ENCODE data around the gene THAP12.

The THAP12 gene

DNA sequence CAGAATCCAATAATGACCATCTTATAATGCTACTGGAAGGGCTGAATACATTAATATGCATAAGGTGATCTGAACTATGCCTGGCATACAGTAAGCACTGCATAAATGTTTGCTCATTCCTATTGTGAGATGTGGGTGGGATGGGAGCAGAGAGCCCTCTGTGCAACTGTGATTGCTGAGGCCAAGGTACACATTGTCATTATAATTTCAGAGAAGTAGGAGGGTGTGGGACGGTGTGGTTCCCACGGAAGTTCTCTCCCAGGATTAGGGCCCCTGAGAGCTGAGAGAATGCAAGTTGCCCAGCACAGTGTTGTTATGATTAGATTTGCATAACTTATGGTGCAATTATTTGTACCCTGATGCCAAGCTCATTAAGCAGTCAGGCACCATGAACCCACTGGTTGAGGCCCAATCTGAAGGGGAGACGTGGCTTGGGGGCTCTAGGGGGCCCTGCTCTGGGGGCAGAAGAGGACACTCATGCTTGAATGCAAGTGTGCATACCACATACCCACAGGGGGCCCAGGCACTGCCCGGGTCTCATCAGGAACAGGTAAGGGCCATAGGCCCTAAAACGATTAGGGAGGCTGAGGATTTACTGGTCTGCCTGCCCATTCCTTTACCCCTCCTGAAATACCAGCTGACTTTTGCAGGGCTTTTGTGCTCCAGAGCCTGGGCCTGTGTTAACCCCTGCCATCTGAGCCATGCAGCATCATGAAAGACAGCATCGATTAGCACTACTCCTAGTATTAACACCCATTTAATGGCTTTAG, 72.8 kb downstream of the THAP12 start:
- DNase-seq (ENCODE audit: low read depth, low spot score), result no peak

DNA sequence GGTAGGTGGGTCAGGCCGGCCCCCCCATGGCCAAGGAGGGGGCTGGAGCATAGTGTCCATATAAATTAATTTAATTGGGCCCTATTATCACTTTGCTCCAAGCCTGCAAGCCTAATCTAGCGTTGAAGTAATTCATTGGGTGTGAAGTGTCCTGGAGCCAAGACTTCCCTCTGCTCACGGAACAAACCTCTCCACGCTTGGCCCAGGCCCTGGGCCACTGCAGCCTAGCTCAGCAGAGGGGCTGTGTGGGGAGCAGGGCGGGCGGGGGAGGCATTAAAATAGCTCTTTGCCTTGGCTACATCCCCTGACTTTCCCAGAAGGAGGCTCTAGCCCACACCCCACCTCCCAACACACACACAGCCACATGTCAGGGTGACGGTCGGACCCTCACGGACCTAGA, 73.5 kb downstream of the THAP12 start:
- Histone ChIP-seq H3K9me3 (ENCODE audit: control insufficient read depth, insufficient read depth, low read length) (no peaks in the 10 kb centered on the region), H3K4me1 (ENCODE audit: control insufficient read depth, insufficient read depth, low read length) (0 out of 2 replicates have a peak, but pooled peaks cover 2% of the 10 kb centered on the region), H3K4me3 (ENCODE audit: low read length) (no peak overlapping the region), H3K27ac (ENCODE audit: low read length) (no peak overlapping the region), H3K36me3 (ENCODE audit: control insufficient read depth, insufficient read depth, low read length) (no peaks in the 10 kb centered on the region), H3K27me3 (ENCODE audit: control insufficient read depth, insufficient read depth, low read length) (no peaks in the 10 kb centered on the region)
- no peak for DNase-seq (ENCODE audit: low read depth, low spot score)
- WGBS (ENCODE audit: insufficient coverage, insufficient read length), result no CpG with 5 or more reads among the region's 9 CpGs

More for the DNA sequence above, 72.8 kb downstream of the THAP12 start:
- Histone ChIP-seq H3K27ac (ENCODE audit: low read length) (no peak overlapping the region), H3K27me3 (ENCODE audit: control insufficient read depth, insufficient read depth, low read length) (no peaks in the 10 kb centered on the region), H3K4me3 (ENCODE audit: low read length) (no peak overlapping the region), H3K4me1 (ENCODE audit: control insufficient read depth, insufficient read depth, low read length) (0 out of 2 replicates have a peak, but pooled peaks cover 2% of the 10 kb centered on the region), H3K36me3 (ENCODE audit: control insufficient read depth, insufficient read depth, low read length) (no peaks in the 10 kb centered on the region), H3K9me3 (ENCODE audit: control insufficient read depth, insufficient read depth, low read length) (no peaks in the 10 kb centered on the region)
- no CpG with 5 or more reads among the region's 6 CpGs for WGBS (ENCODE audit: insufficient coverage, insufficient read length)

DNA sequence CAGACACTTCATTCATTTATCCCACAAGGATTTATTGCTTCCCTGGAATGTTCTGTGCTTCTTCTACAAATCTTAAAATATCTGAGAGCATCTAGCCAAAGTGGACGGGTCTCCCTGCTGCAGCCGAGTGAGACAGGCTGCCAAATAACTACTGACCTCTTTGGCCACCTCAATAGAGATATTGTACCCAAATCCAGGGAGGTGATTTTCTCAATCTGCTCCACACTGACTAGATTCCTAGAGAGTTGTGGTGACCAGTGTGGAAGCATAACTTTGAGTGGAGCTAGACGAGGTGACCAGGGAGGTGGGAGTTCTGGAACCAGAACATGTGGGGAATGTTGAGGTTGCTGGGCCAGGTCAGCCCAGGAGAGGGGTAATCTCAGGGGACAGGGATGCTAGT, 77.5 kb downstream of the THAP12 start:
- no CpG with 5 or more reads among the region's 3 CpGs for WGBS (ENCODE audit: insufficient coverage, insufficient read length)
- Histone ChIP-seq H3K36me3 (ENCODE audit: control insufficient read depth, insufficient read depth, low read length) (no peaks in the 10 kb centered on the region), H3K27me3 (ENCODE audit: control insufficient read depth, insufficient read depth, low read length) (no peaks in the 10 kb centered on the region), H3K9me3 (ENCODE audit: control insufficient read depth, insufficient read depth, low read length) (no peaks in the 10 kb centered on the region), H3K27ac (ENCODE audit: low read length) (no peak overlapping the region), H3K4me1 (ENCODE audit: control insufficient read depth, insufficient read depth, low read length) (0 out of 2 replicates have a peak, but pooled peaks cover 2% of the 10 kb centered on the region), H3K4me3 (ENCODE audit: low read length) (no peak overlapping the region)
- DNase-seq (ENCODE audit: low read depth, low spot score), result no peak

DNA sequence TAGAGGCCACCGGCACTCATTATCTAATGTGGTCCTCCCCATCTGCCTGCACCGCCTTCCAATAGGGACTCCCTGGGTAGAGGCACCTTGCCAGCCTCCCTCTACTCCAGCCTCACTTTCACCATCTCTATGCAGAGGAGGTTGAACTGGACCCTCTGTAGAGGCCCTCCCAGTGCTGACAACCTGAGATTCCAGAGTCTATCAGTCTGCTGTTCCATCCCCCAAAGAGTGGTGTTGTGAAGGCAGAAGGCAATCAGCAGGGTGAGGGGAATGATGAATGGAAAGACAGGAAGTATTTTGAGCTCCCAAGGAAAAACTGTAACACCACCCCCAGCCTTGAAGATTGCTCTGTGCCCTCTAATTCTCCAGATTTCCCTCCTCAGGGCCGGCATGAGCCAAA, 77.9 kb downstream of the THAP12 start:
- Histone ChIP-seq H3K36me3 (ENCODE audit: control insufficient read depth, insufficient read depth, low read length) (no peaks in the 10 kb centered on the region), H3K27ac (ENCODE audit: low read length) (no peak overlapping the region), H3K27me3 (ENCODE audit: control insufficient read depth, insufficient read depth, low read length) (no peaks in the 10 kb centered on the region), H3K9me3 (ENCODE audit: control insufficient read depth, insufficient read depth, low read length) (no peaks in the 10 kb centered on the region), H3K4me3 (ENCODE audit: low read length) (no peak overlapping the region), H3K4me1 (ENCODE audit: control insufficient read depth, insufficient read depth, low read length) (no peaks in the 10 kb centered on the region)
- no peak for DNase-seq (ENCODE audit: low read depth, low spot score)
- WGBS (ENCODE audit: insufficient coverage, insufficient read length), result no CpG with 5 or more reads among the region's 3 CpGs

Measured in iPS DF 6.9 (cell line).